IMR-90 (cell line): ENCODE data around the gene PDE6B. TPM values are rescaled to one million over a fixed set of nuclear protein-coding genes. Genes with fewer than 3 reads are reported as not detected.
A peak's percentile ranks its signal among the peaks of the same experiment; 100 is the strongest.

Experiments used
- ATAC-seq: fragments of 200-7000 bp; cut with Tn5 transposase; 2 replicates; pipeline ENCODE4 v1.9.1; 2020; ENCODE audit warnings: low read depth, mild to moderate bottlenecking, moderate library complexity
- BruUV-seq: library from RNA; stranded (reverse); fragments of 400-500 nt; replicated peaks from 2 replicates; lab custom pipeline; 2021; lab: Mats Ljungman, UMichigan
- CTCF ChIA-PET: fragments of 300-600 bp; formaldehyde crosslinking; extraction: SDS; loops from one replicate; lab custom pipeline; 2021; ENCODE audit warnings: antibody characterized with exemption; lab: Yijun Ruan, JAX
- POLR2A ChIA-PET: fragments of 300-600 bp; sonication (Branson Sonifier 250); formaldehyde crosslinking; loops from one replicate; lab custom pipeline; 2022; ENCODE audit warnings: antibody characterized with exemption; ENCODE audit not compliant: unreplicated experiment; lab: Charles Lee
- DNase-seq: peaks from one replicate; pipeline ENCODE4 v3.0.0; 2013
- H2AFZ ChIP-seq: replicated peaks from 2 replicates; pipeline ENCODE3; 2013; ENCODE audit warnings: low read length, mild to moderate bottlenecking; ENCODE audit not compliant: poor library complexity
- H2AK5ac ChIP-seq: 2 replicates; pipeline ENCODE4 v1.6.1; 2013; ENCODE audit warnings: low read depth, low read length, inconsistent platforms
- H2AK9ac ChIP-seq: replicated peaks from 2 replicates; pipeline ENCODE3; 2013; ENCODE audit warnings: mild to moderate bottlenecking, low read depth, low read length, moderate library complexity; ENCODE audit not compliant: poor library complexity
- H2BK120ac ChIP-seq: 2 replicates; pipeline ENCODE4 v1.6.1; 2013; ENCODE audit warnings: low read depth, low read length, inconsistent platforms
- H2BK15ac ChIP-seq: 3 replicates; pipeline ENCODE4 v1.6.1; 2013; ENCODE audit warnings: low read depth, low read length, inconsistent platforms
- H2BK20ac ChIP-seq: 2 replicates; pipeline ENCODE4 v1.6.1; 2013; ENCODE audit warnings: low read depth, mild to moderate bottlenecking, inconsistent platforms, low read length, moderate library complexity
- H2BK5ac ChIP-seq: 2 replicates; pipeline ENCODE4 v1.6.1; 2013; ENCODE audit warnings: mild to moderate bottlenecking, low read depth, low read length, inconsistent platforms; ENCODE audit not compliant: poor library complexity, severe bottlenecking
- H3K14ac ChIP-seq: replicated peaks from 2 replicates; pipeline ENCODE4 v1.6.1; 2013; ENCODE audit warnings: low read depth, low read length, inconsistent platforms
- H3K18ac ChIP-seq: 2 replicates; pipeline ENCODE4 v1.6.1; 2013; ENCODE audit warnings: low read depth, low read length, control low read depth
- H3K23ac ChIP-seq: 2 replicates; pipeline ENCODE4 v1.6.1; 2013; ENCODE audit warnings: low read depth, low read length, inconsistent platforms
- H3K27ac ChIP-seq: 2 replicates; pipeline ENCODE4 v1.5.1; 2013; ENCODE audit warnings: mild to moderate bottlenecking, control low read depth, low read length; ENCODE audit not compliant: insufficient read depth
- H3K27me3 ChIP-seq: 2 replicates; pipeline ENCODE4 v1.6.1; 2013; ENCODE audit warnings: low read length; ENCODE audit not compliant: control insufficient read depth, insufficient read depth
- H3K36me3 ChIP-seq: 2 replicates; pipeline ENCODE4 v1.6.1; 2013; ENCODE audit warnings: low read length, mixed read lengths; ENCODE audit not compliant: control insufficient read depth, insufficient read depth
- H3K4ac ChIP-seq: 2 replicates; pipeline ENCODE4 v1.6.1; 2013; ENCODE audit warnings: low read depth, low read length, inconsistent platforms
- H3K4me1 ChIP-seq: 2 replicates; pipeline ENCODE4 v1.6.1; 2013; ENCODE audit warnings: low read length, mixed read lengths; ENCODE audit not compliant: control insufficient read depth, insufficient read depth
- H3K4me2 ChIP-seq: 2 replicates; pipeline ENCODE4 v1.6.1; 2013; ENCODE audit warnings: low read depth, mild to moderate bottlenecking, control low read depth, low read length, moderate library complexity
- H3K4me3 ChIP-seq: 2 replicates; pipeline ENCODE4 v1.5.1; 2013; ENCODE audit warnings: low read depth, mild to moderate bottlenecking, control low read depth, low read length, moderate library complexity; ENCODE audit not compliant: insufficient read depth
- H3K56ac ChIP-seq: 2 replicates; pipeline ENCODE4 v1.6.1; 2013; ENCODE audit warnings: low read length, inconsistent platforms; ENCODE audit not compliant: insufficient read depth; ENCODE audit errors: extremely low read depth
- H3K79me1 ChIP-seq, 2 experiments: 2 replicates each; pipeline ENCODE4 v1.6.1; 2013; ENCODE audit warnings: low read length in 2 of 2, inconsistent platforms in 1 of 2, low read depth in 1 of 2
- H3K9ac ChIP-seq: 2 replicates; pipeline ENCODE4 v1.6.1; 2013; ENCODE audit warnings: low read depth, low read length, control low read depth
- H3K9me1 ChIP-seq: 2 replicates; pipeline ENCODE4 v1.6.1; 2013; ENCODE audit warnings: low read length, inconsistent platforms; ENCODE audit not compliant: insufficient read depth
- H3K9me3 ChIP-seq: 2 replicates; pipeline ENCODE4 v1.6.1; 2013; ENCODE audit warnings: low read length; ENCODE audit not compliant: control insufficient read depth, insufficient read depth
- H4K20me1 ChIP-seq: 2 replicates; pipeline ENCODE4 v1.6.1; 2013; ENCODE audit warnings: low read length, inconsistent platforms; ENCODE audit not compliant: insufficient read depth
- H4K5ac ChIP-seq: 2 replicates; pipeline ENCODE4 v1.6.1; 2013; ENCODE audit warnings: mild to moderate bottlenecking, low read depth, low read length, control low read depth
- H4K8ac ChIP-seq, 2 experiments: 2 replicates each; pipeline ENCODE4 v1.6.1; 2013; ENCODE audit warnings: low read depth in 2 of 2, low read length in 2 of 2, control low read depth in 1 of 2, inconsistent platforms in 1 of 2
- H4K91ac ChIP-seq: 2 replicates; pipeline ENCODE4 v1.6.1; 2013; ENCODE audit warnings: low read depth, low read length, inconsistent platforms; ENCODE audit not compliant: insufficient read depth
- BHLHE40 ChIP-seq: fragments of 150-350 bp; IDR thresholded peaks from 2 replicates; pipeline ENCODE4 v1.6.1; 2016; ENCODE audit warnings: mild to moderate bottlenecking, low read depth, low read length
- CEBPB ChIP-seq: IDR thresholded peaks from 2 replicates; pipeline ENCODE4 v1.6.1; 2012; ENCODE audit warnings: low read depth, low read length, improper control_type of control experiment
- CHD1 ChIP-seq: IDR thresholded peaks from 2 replicates; pipeline ENCODE4 v1.6.1; 2012; ENCODE audit warnings: low read depth, low read length, improper control_type of control experiment
- ELK1 ChIP-seq: fragments of 150-350 bp; IDR thresholded peaks from 2 replicates; pipeline ENCODE4 v1.6.1; 2016; ENCODE audit warnings: low read depth, mild to moderate bottlenecking, low read length, moderate library complexity, borderline replicate concordance
- FOS ChIP-seq: fragments of 150-350 bp; IDR thresholded peaks from 2 replicates; pipeline ENCODE4 v1.6.1; 2016; ENCODE audit warnings: low read depth, low read length
- MAFK ChIP-seq: IDR thresholded peaks from 2 replicates; pipeline ENCODE4 v1.6.1; 2012; ENCODE audit warnings: low read depth, low read length, improper control_type of control experiment
- MAZ ChIP-seq: IDR thresholded peaks from 2 replicates; pipeline ENCODE4 v1.6.1; 2012; ENCODE audit warnings: low read depth, mild to moderate bottlenecking, low read length, improper control_type of control experiment, moderate library complexity, borderline replicate concordance
- RAD21 ChIP-seq: IDR thresholded peaks from 2 replicates; pipeline ENCODE4 v1.6.1; 2012; ENCODE audit warnings: low read length, improper control_type of control experiment
- RCOR1 ChIP-seq: IDR thresholded peaks from 2 replicates; pipeline ENCODE4 v1.6.1; 2012; ENCODE audit warnings: mild to moderate bottlenecking, low read length, improper control_type of control experiment; ENCODE audit not compliant: insufficient replicate concordance
- WGBS, 2 experiments: methylation state at CpG; one replicate each; pipeline versions ENCODE4 v1.1.5 to v1.1.7; 2013; ENCODE audit warnings: missing lambda C conversion rate in 2 of 2; ENCODE audit not compliant: insufficient read length in 1 of 2; ENCODE audit errors: extremely low coverage in 2 of 2; 5-methylcytosine and 5-hydroxymethylcytosine counted together
- dilution Hi-C: fragments of 300-500 bp; cut with HindIII; formaldehyde crosslinking; loops from one replicate; pipeline ENCODE4 v1.14.3; 2018; ENCODE audit warnings: low sequenced_read_pairs; ENCODE audit not compliant: unreplicated experiment
- in situ Hi-C: fragments of 300-500 bp; cut with MboI; formaldehyde crosslinking; loops from 3 replicates; pipeline ENCODE4 v1.14.3; 2019; ENCODE audit warnings: low sequenced_read_pairs, inconsistent platforms, mixed read lengths
- intact Hi-C: fragments of 100-400 bp; cut with micrococcal nuclease; formaldehyde crosslinking; loops from 2 replicates; pipeline ENCODE4 v1.10.0; 2022
- polyA plus RNA-seq, 3 experiments: library from polyadenylated mRNA; depleted of rRNA; stranded (reverse); fragments of >200 nt; gene quantifications; 2 replicates each; pipeline ENCODE4 v1.2.3, GENCODE V29; 2012; ENCODE audit warnings: low replicate concordance in 1 of 3
- total RNA-seq: library from RNA; depleted of rRNA; stranded (reverse); fragments of >200 nt; gene quantifications from 2 replicates; pipeline ENCODE4 v1.2.3, GENCODE V29; 2012

Gene PDE6B
- total and polyA plus RNA-seq, 2 of the 4 experiments (the other 2 are of a cell fraction) = under 0.01 TPM; not detected in 1

- Histone ChIP-seq H3K9me3 (no peaks in the 10 kb centered on the region), H3K79me1 (peaks cover 17 to 23% of the 10 kb centered on the region in 2 experiments; a peak in 3 of 4 replicates), H3K4ac (no peak overlapping the region), H2BK20ac (no peak overlapping the region), H4K20me1 (no peaks in the 10 kb centered on the region), H3K4me2 (no peak overlapping the region), H2AK5ac (peak overlapping the region; percentile 52), H3K4me3 (no peak overlapping the region), H3K9ac (no peak overlapping the region), H3K36me3 (0 out of 2 replicates have a peak, but pooled peaks cover 1% of the 10 kb centered on the region), H3K27ac (no peak overlapping the region), H3K23ac (no peak overlapping the region), H2BK120ac (no peak overlapping the region), H2BK5ac (no peak overlapping the region), H2BK15ac (no peak overlapping the region), H4K8ac (no peak overlapping the region), H3K4me1 (peaks cover 12% of the 10 kb centered on the region), H3K18ac (no peak overlapping the region), H3K14ac (no peak overlapping the region), H3K27me3 (no peaks in the 10 kb centered on the region), H4K5ac (no peak overlapping the region), H4K91ac (no peak overlapping the region), H3K56ac (no peak overlapping the region), H2AK9ac (no peak overlapping the region), H2AFZ (no peak overlapping the region), H3K9me1 (peaks cover 4% of the 10 kb centered on the region; the same call in 1 of the 2 replicates)
- no peak for ATAC-seq
- POLR2A ChIA-PET = no interaction called here
- BruUV-seq = no TSS peak
- intact Hi-C loops = loop anchor here (10.0 kb wide), 1 partner anchor 343 kb away; the partner anchor contains the start of gene ZNF141
- in situ Hi-C loops = no loop called here
- WGBS, 2 experiments = 82% methylated on average over 16 of the region's 26 CpGs; no CpG with 5 or more reads in 1 of the 2 experiments
- TF ChIP-seq BHLHE40 (no peak), CHD1 (no peak), CEBPB (no peak), RAD21 (no peak), FOS (no peak), MAZ (no peak), MAFK (no peak), ELK1 (no peak), RCOR1 (no peak)
- CTCF ChIA-PET = no interaction called here
- DNase-seq = no peak
- dilution Hi-C loops = no loop called here
Observed at GRCh38 chr4:677431-678293, 52.3 kb downstream of the PDE6B start.
